K562 (cell line): Measurements from ENCODE around the gene NCOA3. TPM values are rescaled to one million over a fixed set of nuclear protein-coding genes. Genes with fewer than 3 reads are reported as not detected.

Source experiments
- ATAC-seq: fragments of 200-7000 bp; cut with Tn5 transposase; 3 replicates; pipeline ENCODE4 v1.9.1; 2020; ENCODE audit warnings: moderate library complexity
- BruUV-seq: library from RNA; stranded (reverse); fragments of 400-500 nt; replicated peaks from 2 replicates; lab custom pipeline; 2021; lab: Mats Ljungman, UMichigan
- CTCF ChIA-PET: fragments of 300-600 bp; formaldehyde crosslinking; extraction: SDS; loops from one replicate; lab custom pipeline; 2021; ENCODE audit warnings: low intra/inter-chr PET ratio; lab: Yijun Ruan, JAX
- POLR2A ChIA-PET: fragments of 300-600, 350-650 bp; sonication (Branson Sonifier 250); formaldehyde crosslinking; extraction: SDS; loops from one replicate; lab custom pipeline; 2021; ENCODE audit warnings: antibody characterized with exemption, inconsistent platforms; lab: Yijun Ruan, JAX
- DNase-seq, 4 experiments: peaks; one replicate each; pipeline versions ENCODE4 v3.0.0 to v3.0.0-alpha.2; 2011 to 2018; ENCODE audit warnings: low spot score in 3 of 4, mixed read lengths in 3 of 4; ENCODE audit errors: extremely low read depth in 1 of 4
- FAIRE-seq: peaks from 2 replicates; lab custom pipeline; 2011; peaks lifted over from hg19 to GRCh38; lab: Jason Lieb, UNC
- H2AFZ ChIP-seq: 2 replicates; pipeline ENCODE4 v1.6.0; 2011; ENCODE audit warnings: low read depth, low read length, control low read depth, inconsistent platforms
- H3K27ac ChIP-seq: fragments of 200-600 bp; 3 replicates; pipeline ENCODE4 v1.8.0; 2011; ENCODE audit warnings: low read depth, mild to moderate bottlenecking, control low read depth, inconsistent platforms, low read length, moderate library complexity, mixed read lengths; ENCODE audit errors: extremely low read depth
- H3K27me3 ChIP-seq, 2 experiments: fragments of 300-600 bp in 1 of 2; 2 replicates in 1 of 2; 3 replicates in 1 of 2; pipeline versions ENCODE4 v1.6.0 to v1.8.0; 2011; ENCODE audit warnings: inconsistent platforms in 2 of 2, low read length in 2 of 2, mild to moderate bottlenecking in 1 of 2, mixed read lengths in 1 of 2, moderate library complexity in 1 of 2; ENCODE audit not compliant: control insufficient read depth in 2 of 2, insufficient read depth in 2 of 2
- H3K36me3 ChIP-seq: fragments of 300-600 bp; 3 replicates; pipeline ENCODE4 v1.8.0; 2011; ENCODE audit warnings: mild to moderate bottlenecking, low read length, inconsistent platforms; ENCODE audit not compliant: control insufficient read depth, insufficient read depth
- H3K4me1 ChIP-seq, 2 experiments: fragments of 200-600 bp in 1 of 2; replicated peaks in 1 of 2; 2 replicates in 1 of 2; 3 replicates in 1 of 2; pipeline versions ENCODE4 v1.5.1 to v1.8.0; 2011; ENCODE audit warnings: inconsistent platforms in 2 of 2, low read length in 2 of 2, mild to moderate bottlenecking in 1 of 2, mixed read lengths in 1 of 2, moderate library complexity in 1 of 2; ENCODE audit not compliant: control insufficient read depth in 2 of 2, insufficient read depth in 2 of 2
- H3K4me2 ChIP-seq: 2 replicates; pipeline ENCODE4 v1.6.1; 2011; ENCODE audit warnings: low read length, control low read depth, inconsistent platforms, mixed read lengths; ENCODE audit not compliant: insufficient read depth
- H3K4me3 ChIP-seq: fragments of 200-600 bp; sonication (generic), shearing (Covaris generic); 2 replicates; pipeline ENCODE4 v1.5.1; 2016; ENCODE audit warnings: control low read depth, inconsistent platforms
- H3K79me2 ChIP-seq: fragments of 200-600 bp; 3 replicates; pipeline ENCODE4 v1.8.0; 2011; ENCODE audit warnings: low read length, inconsistent platforms; ENCODE audit not compliant: control insufficient read depth, insufficient read depth
- H3K9ac ChIP-seq, 2 experiments: 2 replicates each; pipeline versions ENCODE4 v1.6.0 to v1.6.1; 2011; ENCODE audit warnings: low read depth in 2 of 2, low read length in 2 of 2, control low read depth in 1 of 2, inconsistent platforms in 1 of 2, mild to moderate bottlenecking in 1 of 2, mixed read lengths in 1 of 2; ENCODE audit not compliant: insufficient read depth in 1 of 2
- H3K9me1 ChIP-seq: one replicate; pipeline ENCODE4 v1.6.0; 2011; ENCODE audit warnings: inconsistent platforms, mild to moderate bottlenecking, low read length, moderate library complexity; ENCODE audit not compliant: control insufficient read depth, insufficient read depth
- H3K9me3 ChIP-seq: replicated peaks from 2 replicates; pipeline ENCODE4 v1.5.1; 2011; ENCODE audit warnings: low read depth, low read length, inconsistent platforms; ENCODE audit not compliant: control insufficient read depth, insufficient read depth
- H4K20me1 ChIP-seq: replicated peaks from 2 replicates; pipeline ENCODE4 v1.6.1; 2011; ENCODE audit warnings: low read length, inconsistent platforms, mixed read lengths; ENCODE audit not compliant: control insufficient read depth, insufficient read depth
- BHLHE40 ChIP-seq: IDR thresholded peaks from 2 replicates; pipeline ENCODE4 v1.6.1; 2011; ENCODE audit warnings: low read length, improper control_type of control experiment
- KAT7 ChIP-seq: sonication (generic); formaldehyde crosslinking; IDR thresholded peaks from 2 replicates; pipeline ENCODE4 v1.8.0; 2022; ENCODE audit warnings: missing genetic modification reagents, mild to moderate bottlenecking, borderline replicate concordance
- MTF1 ChIP-seq: fragments of 250-450 bp; sonication (Bioruptor Pico); IDR thresholded peaks from 2 replicates; pipeline ENCODE4 v1.9.0; 2021; ENCODE audit warnings: moderate library complexity, mild to moderate bottlenecking, inconsistent platforms, borderline replicate concordance
- NR1H2 ChIP-seq: sonication (generic); formaldehyde crosslinking; IDR thresholded peaks from 2 replicates; pipeline ENCODE4 v1.4.0; 2020; ENCODE audit warnings: mild to moderate bottlenecking, missing genetic modification reagents
- SMARCE1 ChIP-seq: fragments of 450-650 bp; IDR thresholded peaks from 2 replicates; pipeline ENCODE4 v1.7.1; 2016; ENCODE audit warnings: mild to moderate bottlenecking
- ZNF175 ChIP-seq: fragments of 200-800 bp; sonication (Bioruptor generic); IDR thresholded peaks from 2 replicates; pipeline ENCODE4 v1.6.1; 2016; ENCODE audit warnings: low read depth, mild to moderate bottlenecking, missing genetic modification characterization, missing compliant biosample characterization
- WGBS: fragments of 100-300 bp; shearing (Covaris generic); methylation state at CpG from one replicate; pipeline ENCODE4 v1.1.6; 2016; ENCODE audit warnings: low coverage, mixed read lengths; ENCODE audit not compliant: insufficient coverage; ENCODE audit errors: missing lambda C conversion rate; 5-methylcytosine and 5-hydroxymethylcytosine counted together
- in situ Hi-C: fragments of 300-500 bp; cut with MboI; formaldehyde crosslinking; loops from 4 replicates; pipeline ENCODE4 v1.15.0; 2018; ENCODE audit warnings: inconsistent platforms, mixed read lengths
- intact Hi-C: fragments of 100-400 bp; cut with micrococcal nuclease; formaldehyde crosslinking; loops from 2 replicates; pipeline ENCODE4 v1.14.2; 2022
- polyA plus RNA-seq, 8 experiments: library from polyadenylated mRNA; depleted of rRNA in 4 of 8; stranded (reverse) in 5 of 8; unstranded in 3 of 8; fragments of >200 nt; fragmentation: Nextera tagmentation in 2 of 8; fragmentation: Illumina TruSeq in 1 of 8; extraction: Ambion mirVana in 2 of 8; extraction: Trizol in 1 of 8; gene quantifications; 2 replicates each; pipeline versions ENCODE4 v1.2.1 to v1.2.3, GENCODE V29; 2011 to 2014; ENCODE audit warnings: inconsistent platforms in 1 of 8, missing spikeins in 1 of 8
- total RNA-seq, 7 experiments: library from RNA; depleted of rRNA in 6 of 7; stranded (reverse); fragments of >200 nt in 6 of 7; fragmentation: Illumina TruSeq in 2 of 7; extraction: Trizol in 2 of 7; gene quantifications; 2 replicates each; pipeline versions ENCODE4 v1.2.1 to v1.2.3, GENCODE V29; 2011 to 2021; ENCODE audit warnings: low replicate concordance in 1 of 7
- TF ChIP-seq, protein P1 (sequence below), 3 experiments: fragments of 200-800 bp in 1 of 3; fragments of 250-450 bp in 1 of 3; fragments of 450-650 bp in 1 of 3; sonication (Bioruptor Pico) in 1 of 3; sonication (Bioruptor generic) in 1 of 3; formaldehyde crosslinking in 1 of 3; IDR thresholded peaks; 2 replicates each; pipeline versions ENCODE4 v1.6.1 to v1.8.0; 2016 to 2022; ENCODE audit warnings: mild to moderate bottlenecking in 2 of 3, missing genetic modification characterization in 2 of 3, missing compliant biosample characterization in 1 of 3, moderate library complexity in 1 of 3

NCOA3 gene
- total and polyA plus RNA-seq, 9 of the 15 experiments (the other 6 are each of a cell fraction or from before 2014, with no cell fraction given), result 3.2 to 24.3 (median 14.4) TPM

GRCh38 chr20:47468290-47469050, 33.2 kb upstream of the NCOA3 start (continued):
- no peak for TF ChIP-seq NR1H2 (CRISPR knock-in tag)
- TF ChIP-seq KAT7 (CRISPR knock-in tag), result no peak
- TF ChIP-seq BHLHE40, result peak; percentile 43
- TF ChIP-seq MTF1, result no peak
- TF ChIP-seq SMARCE1, result peak; percentile 62; the same call in 1 of the 2 replicates
- TF ChIP-seq, all 486 proteins: peak for 35

DNA sequence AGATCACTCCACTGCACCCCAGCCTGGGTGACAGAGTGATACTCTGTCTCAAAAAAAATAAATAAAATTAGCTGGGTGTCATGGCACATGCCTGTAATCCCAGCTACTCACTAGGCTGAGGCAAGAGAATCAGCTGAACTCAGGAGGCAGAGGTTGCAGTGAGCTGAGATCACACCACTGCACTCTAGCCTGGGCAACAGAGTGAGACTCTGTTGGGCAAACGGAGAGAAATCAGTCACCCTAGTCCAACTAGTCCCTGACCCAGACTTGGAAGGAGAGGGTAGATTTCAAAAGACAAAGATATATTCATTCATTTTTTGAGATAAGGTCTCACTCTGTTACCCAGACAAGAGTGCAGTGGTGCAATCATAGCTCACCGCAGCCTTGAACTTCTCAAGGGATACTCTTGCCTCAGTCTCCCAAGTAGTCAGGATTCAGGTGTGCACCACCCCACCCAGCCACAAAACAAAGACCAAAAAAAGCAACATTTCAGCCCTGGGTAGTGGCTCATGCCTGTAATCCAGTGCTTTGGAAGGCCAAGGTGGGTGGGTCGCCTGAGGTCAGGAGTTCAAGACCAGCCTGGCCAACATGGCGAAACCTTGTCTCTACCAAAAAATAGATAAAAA, 26.2 kb upstream of the NCOA3 start:
- Histone ChIP-seq H3K4me3 (no peak overlapping the region), H3K27ac (no peak overlapping the region), H3K4me1 (peaks cover 4 to 12% of the 10 kb centered on the region in 2 experiments; a peak in 3 of 5 replicates), H3K9ac (no peak overlapping the region), H3K9me1 (no peaks in the 10 kb centered on the region), H3K4me2 (no peak overlapping the region), H3K36me3 (no peaks in the 10 kb centered on the region), H4K20me1 (no peaks in the 10 kb centered on the region), H2AFZ (no peak overlapping the region), H3K27me3 (no peaks in the 10 kb centered on the region), H3K9me3 (no peaks in the 10 kb centered on the region), H3K79me2 (no peaks in the 10 kb centered on the region)
- TF ChIP-seq, protein P1, sequence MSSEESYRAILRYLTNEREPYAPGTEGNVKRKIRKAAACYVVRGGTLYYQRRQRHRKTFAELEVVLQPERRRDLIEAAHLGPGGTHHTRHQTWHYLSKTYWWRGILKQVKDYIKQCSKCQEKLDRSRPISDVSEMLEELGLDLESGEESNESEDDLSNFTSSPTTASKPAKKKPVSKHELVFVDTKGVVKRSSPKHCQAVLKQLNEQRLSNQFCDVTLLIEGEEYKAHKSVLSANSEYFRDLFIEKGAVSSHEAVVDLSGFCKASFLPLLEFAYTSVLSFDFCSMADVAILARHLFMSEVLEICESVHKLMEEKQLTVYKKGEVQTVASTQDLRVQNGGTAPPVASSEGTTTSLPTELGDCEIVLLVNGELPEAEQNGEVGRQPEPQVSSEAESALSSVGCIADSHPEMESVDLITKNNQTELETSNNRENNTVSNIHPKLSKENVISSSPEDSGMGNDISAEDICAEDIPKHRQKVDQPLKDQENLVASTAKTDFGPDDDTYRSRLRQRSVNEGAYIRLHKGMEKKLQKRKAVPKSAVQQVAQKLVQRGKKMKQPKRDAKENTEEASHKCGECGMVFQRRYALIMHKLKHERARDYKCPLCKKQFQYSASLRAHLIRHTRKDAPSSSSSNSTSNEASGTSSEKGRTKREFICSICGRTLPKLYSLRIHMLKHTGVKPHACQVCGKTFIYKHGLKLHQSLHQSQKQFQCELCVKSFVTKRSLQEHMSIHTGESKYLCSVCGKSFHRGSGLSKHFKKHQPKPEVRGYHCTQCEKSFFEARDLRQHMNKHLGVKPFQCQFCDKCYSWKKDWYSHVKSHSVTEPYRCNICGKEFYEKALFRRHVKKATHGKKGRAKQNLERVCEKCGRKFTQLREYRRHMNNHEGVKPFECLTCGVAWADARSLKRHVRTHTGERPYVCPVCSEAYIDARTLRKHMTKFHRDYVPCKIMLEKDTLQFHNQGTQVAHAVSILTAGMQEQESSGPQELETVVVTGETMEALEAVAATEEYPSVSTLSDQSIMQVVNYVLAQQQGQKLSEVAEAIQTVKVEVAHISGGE (CRISPR knock-in tag; IDR thresholded peaks at IDR 0.05), result peak in 1 of 3 experiments; percentile 76; a peak in 2 of 6 replicates
- no peak for TF ChIP-seq ZNF175 (CRISPR knock-in tag)
- in situ Hi-C loops, result no loop called here
- WGBS, result 84% methylated on average over 3 of the region's 4 CpGs
- ATAC-seq (no peak), DNase-seq (no peak), FAIRE-seq (no peak)
- intact Hi-C loops, result no loop called here
- CTCF ChIA-PET, result no interaction called here
- POLR2A ChIA-PET, result interaction anchor here (1.3 to 1.4 kb wide), 3 partner anchors 15 to 21 kb away, joined by 3 to 4 read pairs (median 4); no protein-coding TSS in a partner anchor
- BruUV-seq, result no TSS peak
